Keratinocyte (primary cell): Measurements from ENCODE around the gene CDA. TPM values are rescaled to one million over a fixed set of nuclear protein-coding genes. Genes with fewer than 3 reads are reported as not detected.

Experiments used
- DNase-seq: peaks from one replicate; pipeline ENCODE4 v3.0.0-alpha.2; 2011; ENCODE audit warnings: low read depth, missing footprints, low spot score
- FAIRE-seq: peaks from 2 replicates; lab custom pipeline; 2011; peaks lifted over from hg19 to GRCh38; lab: Jason Lieb, UNC
- H2AFZ ChIP-seq: 2 replicates; pipeline ENCODE4 v1.6.0; 2012; ENCODE audit warnings: low read length, control low read depth, inconsistent platforms; ENCODE audit not compliant: control insufficient read depth
- H3K27ac ChIP-seq: 2 replicates; pipeline ENCODE4 v1.5.1; 2011; ENCODE audit warnings: low read length; ENCODE audit not compliant: control insufficient read depth, insufficient read depth
- H3K27me3 ChIP-seq: 3 replicates; pipeline ENCODE4 v1.6.0; 2011; ENCODE audit warnings: low read length; ENCODE audit not compliant: control insufficient read depth, insufficient read depth; ENCODE audit errors: extremely low read depth
- H3K36me3 ChIP-seq, 2 experiments: 2 replicates in 1 of 2; 3 replicates in 1 of 2; pipeline ENCODE4 v1.5.1; 2011; ENCODE audit warnings: low read length in 2 of 2, mild to moderate bottlenecking in 1 of 2; ENCODE audit not compliant: control insufficient read depth in 2 of 2, insufficient read depth in 2 of 2; ENCODE audit errors: extremely low read depth in 1 of 2
- H3K4me1 ChIP-seq: 3 replicates; pipeline ENCODE4 v1.5.1; 2011; ENCODE audit warnings: low read length; ENCODE audit not compliant: control insufficient read depth, insufficient read depth; ENCODE audit errors: extremely low read depth
- H3K4me2 ChIP-seq: 3 replicates; pipeline ENCODE4 v1.6.0; 2011; ENCODE audit warnings: low read depth, low read length; ENCODE audit not compliant: control insufficient read depth, insufficient read depth; ENCODE audit errors: extremely low read depth
- H3K4me3 ChIP-seq, 3 experiments: fragments of 200-600 bp in 1 of 3; sonication (generic) in 1 of 3; 2 replicates in 2 of 3; 3 replicates in 1 of 3; pipeline ENCODE4 v1.5.1; 2011 to 2016; ENCODE audit warnings: low read length in 3 of 3, mild to moderate bottlenecking in 3 of 3, control low read depth in 2 of 3, inconsistent platforms in 1 of 3, low read depth in 1 of 3, mixed read lengths in 1 of 3, mixed run types in 1 of 3, moderate library complexity in 1 of 3; ENCODE audit not compliant: control insufficient read depth in 2 of 3, insufficient read depth in 2 of 3; ENCODE audit errors: extremely low read depth in 1 of 3
- H3K79me2 ChIP-seq: 2 replicates; pipeline ENCODE4 v1.6.0; 2012; ENCODE audit warnings: low read length; ENCODE audit not compliant: control insufficient read depth, insufficient read depth
- H3K9ac ChIP-seq: 3 replicates; pipeline ENCODE4 v1.6.0; 2011; ENCODE audit warnings: low read length; ENCODE audit not compliant: control insufficient read depth, insufficient read depth; ENCODE audit errors: extremely low read depth
- H3K9me1 ChIP-seq: 3 replicates; pipeline ENCODE4 v1.6.0; 2011; ENCODE audit warnings: low read length; ENCODE audit not compliant: control insufficient read depth, insufficient read depth; ENCODE audit errors: extremely low read depth
- H3K9me3 ChIP-seq: 2 replicates; pipeline ENCODE4 v1.5.1; 2012; ENCODE audit warnings: low read depth, low read length; ENCODE audit not compliant: control insufficient read depth
- H4K20me1 ChIP-seq: 3 replicates; pipeline ENCODE4 v1.6.0; 2011; ENCODE audit warnings: low read length; ENCODE audit not compliant: control insufficient read depth, insufficient read depth; ENCODE audit errors: extremely low read depth
- CTCF ChIP-seq, 3 experiments: IDR thresholded peaks in 1 of 3; conservative IDR thresholded peaks in 1 of 3; optimal IDR thresholded peaks in 1 of 3; 2 replicates in 2 of 3; 3 replicates in 1 of 3; pipeline versions ENCODE3 to v1.5.1; 2011; ENCODE audit warnings: low read length in 3 of 3, mild to moderate bottlenecking in 3 of 3, moderate library complexity in 2 of 3, control low read depth in 1 of 3, inconsistent platforms in 1 of 3; ENCODE audit not compliant: insufficient read depth in 2 of 3; ENCODE audit errors: extremely low read depth in 1 of 3
- EZH2 ChIP-seq: IDR thresholded peaks from one replicate; pipeline ENCODE4 v1.6.1; 2012; ENCODE audit warnings: inconsistent platforms, mild to moderate bottlenecking, low read length, moderate library complexity
- dilution Hi-C: fragments of 300-500 bp; cut with MboI; formaldehyde crosslinking; loops from one replicate; pipeline ENCODE4 v1.7.0; 2020; ENCODE audit warnings: low sequenced_read_pairs; ENCODE audit not compliant: extremely low pct_ligation_motif_present
- polyA plus RNA-seq, 5 experiments: library from polyadenylated mRNA; depleted of rRNA in 3 of 5; stranded (reverse) in 3 of 5; stranded (forward) in 1 of 5; unstranded in 1 of 5; fragments of >200 nt; gene quantifications; 1 replicate in 1 of 5; 2 replicates in 3 of 5; 3 replicates in 1 of 5; pipeline versions ENCODE4 v1.2.1 to v1.2.3, GENCODE V29; 2011 to 2012; ENCODE audit warnings: missing spikeins in 2 of 5, low read depth in 1 of 5, low replicate concordance in 1 of 5

CDA gene
- polyA plus RNA-seq, 1 donor (not counting 4 experiments of a cell fraction or from before 2014, with no cell fraction given), result 44.9 TPM

GRCh38 chr1:20597650-20598049 is 8.8 kb downstream of the CDA start:
- no peak overlapping the region for H3K4me2 ChIP-seq
- H3K4me1 ChIP-seq, result peaks cover 12% of the 10 kb centered on the region
- H3K36me3 ChIP-seq, result peaks cover 4 to 7% of the 10 kb centered on the region in 2 experiments
- no peak for FAIRE-seq
- no peak overlapping the region for H3K27ac ChIP-seq
- H2AFZ ChIP-seq, result no peak overlapping the region
- peaks cover 4% of the 10 kb centered on the region for H3K9me1 ChIP-seq
- TF ChIP-seq CTCF (optimal IDR thresholded peaks at IDR 0.05 in 1 of 3, IDR thresholded peaks at IDR 0.05 in 1 of 3, conservative IDR thresholded peaks at IDR 0.05 in 1 of 3; ENCODE audit: extremely low read depth in 1 of 3, insufficient read depth in 2 of 3, low read length in 3 of 3), result no peak
- TF ChIP-seq EZH2, result no peak
- H4K20me1 ChIP-seq, result no peaks in the 10 kb centered on the region
- H3K4me3 ChIP-seq, result no peak overlapping the region
- no peaks in the 10 kb centered on the region for H3K9me3 ChIP-seq
- no peaks in the 10 kb centered on the region for H3K27me3 ChIP-seq
- H3K9ac ChIP-seq, result no peak overlapping the region
- dilution Hi-C loops, result no loop called here
- no peak for DNase-seq
- peaks cover 8% of the 10 kb centered on the region for H3K79me2 ChIP-seq

- Histone ChIP-seq H3K9ac (no peak overlapping the region), H3K9me1 (peaks cover 4% of the 10 kb centered on the region), H3K27me3 (no peaks in the 10 kb centered on the region), H2AFZ (no peak overlapping the region), H3K4me2 (no peak overlapping the region), H3K4me1 (peaks cover 36% of the 10 kb centered on the region), H3K36me3 (peaks cover 0 to 3% of the 10 kb centered on the region in 2 experiments), H4K20me1 (no peaks in the 10 kb centered on the region), H3K27ac (no peak overlapping the region), H3K79me2 (no peaks in the 10 kb centered on the region), H3K9me3 (no peaks in the 10 kb centered on the region), H3K4me3 (no peak overlapping the region)
- TF ChIP-seq CTCF (optimal IDR thresholded peaks at IDR 0.05 in 1 of 3, IDR thresholded peaks at IDR 0.05 in 1 of 3, conservative IDR thresholded peaks at IDR 0.05 in 1 of 3; ENCODE audit: extremely low read depth in 1 of 3, insufficient read depth in 2 of 3, low read length in 3 of 3) (no peak), EZH2 (no peak)
- FAIRE-seq (no peak), DNase-seq (no peak)
- dilution Hi-C loops, result no loop called here
Measured at GRCh38 chr1:20600156-20600555, 11.3 kb downstream of the CDA start.
